ENCODE data around the gene S1PR2. TPM values are rescaled to one million over a fixed set of nuclear protein-coding genes. Genes with fewer than 3 reads are reported as not detected.

Gene S1PR2
- total and polyA plus RNA-seq, 4 donors = 1.2 to 4.8 (median 3.3) TPM

DNA sequence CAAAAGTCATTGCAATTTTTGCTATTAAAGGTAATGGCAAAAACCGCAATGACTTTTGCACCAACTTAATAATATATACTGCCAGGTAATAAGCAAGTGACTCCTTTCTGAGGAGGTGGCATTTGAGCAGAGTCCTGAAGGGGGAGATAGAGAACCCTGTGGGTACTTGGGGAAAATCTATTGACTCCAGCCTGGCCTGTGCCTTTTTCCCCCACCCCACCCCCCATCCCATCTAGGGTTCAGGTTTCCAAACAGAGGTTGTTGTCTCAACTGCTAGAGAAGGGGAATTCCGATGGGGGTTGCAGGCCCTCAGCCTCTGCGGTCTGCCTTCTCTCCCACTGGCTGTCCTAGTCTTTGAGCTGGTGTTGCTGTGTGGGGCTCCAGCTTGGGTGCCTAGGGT lies 11.5 kb downstream of the S1PR2 start:
- no peaks in the 10 kb centered on the region for H3K9me3 ChIP-seq (ENCODE audit: control insufficient read depth in 4 of 4, low read length in 3 of 4)
- no peaks in the 10 kb centered on the region for H3K27me3 ChIP-seq (ENCODE audit: control insufficient read depth in 4 of 4, insufficient read depth in 4 of 4, low read length in 3 of 4)
- H3K4me3 ChIP-seq (ENCODE audit: low read depth in 1 of 3, low read length in 3 of 3) = no peak overlapping the region
- TF ChIP-seq FOXA2 (IDR thresholded peaks at IDR 0.05) (no peak), NR2F2 (IDR thresholded peaks at IDR 0.05) (no peak), CTCF (IDR thresholded peaks at IDR 0.05; ENCODE audit: low read depth, low read length, missing input control) (peak; percentile 31), JUND (IDR thresholded peaks at IDR 0.05) (no peak), TAF1 (conservative IDR thresholded peaks at IDR 0.05) (no peak), EGR1 (IDR thresholded peaks at IDR 0.05; ENCODE audit: low read depth in 2 of 2) (no peak), RXRA (IDR thresholded peaks at IDR 0.05) (peak in 1 of 2 donors; percentile 12), HNF4A (conservative IDR thresholded peaks at IDR 0.05) (peak in 1 of 2 donors; percentile 18), GABPA (IDR thresholded peaks at IDR 0.05 in 1 of 2, conservative IDR thresholded peaks at IDR 0.05 in 1 of 2) (no peak), MAX (IDR thresholded peaks at IDR 0.05) (no peak), FOXA1 (IDR thresholded peaks at IDR 0.05) (no peak), HNF4G (IDR thresholded peaks at IDR 0.05) (no peak), YY1 (IDR thresholded peaks at IDR 0.05) (no peak), RAD21 (IDR thresholded peaks at IDR 0.05) (peak; percentile 32 to 72), ATF3 (IDR thresholded peaks at IDR 0.05) (no peak), SP1 (IDR thresholded peaks at IDR 0.05) (peak; percentile 24)
- TF ChIP-seq, protein P1, sequence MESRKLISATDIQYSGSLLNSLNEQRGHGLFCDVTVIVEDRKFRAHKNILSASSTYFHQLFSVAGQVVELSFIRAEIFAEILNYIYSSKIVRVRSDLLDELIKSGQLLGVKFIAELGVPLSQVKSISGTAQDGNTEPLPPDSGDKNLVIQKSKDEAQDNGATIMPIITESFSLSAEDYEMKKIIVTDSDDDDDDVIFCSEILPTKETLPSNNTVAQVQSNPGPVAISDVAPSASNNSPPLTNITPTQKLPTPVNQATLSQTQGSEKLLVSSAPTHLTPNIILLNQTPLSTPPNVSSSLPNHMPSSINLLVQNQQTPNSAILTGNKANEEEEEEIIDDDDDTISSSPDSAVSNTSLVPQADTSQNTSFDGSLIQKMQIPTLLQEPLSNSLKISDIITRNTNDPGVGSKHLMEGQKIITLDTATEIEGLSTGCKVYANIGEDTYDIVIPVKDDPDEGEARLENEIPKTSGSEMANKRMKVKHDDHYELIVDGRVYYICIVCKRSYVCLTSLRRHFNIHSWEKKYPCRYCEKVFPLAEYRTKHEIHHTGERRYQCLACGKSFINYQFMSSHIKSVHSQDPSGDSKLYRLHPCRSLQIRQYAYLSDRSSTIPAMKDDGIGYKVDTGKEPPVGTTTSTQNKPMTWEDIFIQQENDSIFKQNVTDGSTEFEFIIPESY (IDR thresholded peaks at IDR 0.05) = no peak
- TF ChIP-seq, protein P2, sequence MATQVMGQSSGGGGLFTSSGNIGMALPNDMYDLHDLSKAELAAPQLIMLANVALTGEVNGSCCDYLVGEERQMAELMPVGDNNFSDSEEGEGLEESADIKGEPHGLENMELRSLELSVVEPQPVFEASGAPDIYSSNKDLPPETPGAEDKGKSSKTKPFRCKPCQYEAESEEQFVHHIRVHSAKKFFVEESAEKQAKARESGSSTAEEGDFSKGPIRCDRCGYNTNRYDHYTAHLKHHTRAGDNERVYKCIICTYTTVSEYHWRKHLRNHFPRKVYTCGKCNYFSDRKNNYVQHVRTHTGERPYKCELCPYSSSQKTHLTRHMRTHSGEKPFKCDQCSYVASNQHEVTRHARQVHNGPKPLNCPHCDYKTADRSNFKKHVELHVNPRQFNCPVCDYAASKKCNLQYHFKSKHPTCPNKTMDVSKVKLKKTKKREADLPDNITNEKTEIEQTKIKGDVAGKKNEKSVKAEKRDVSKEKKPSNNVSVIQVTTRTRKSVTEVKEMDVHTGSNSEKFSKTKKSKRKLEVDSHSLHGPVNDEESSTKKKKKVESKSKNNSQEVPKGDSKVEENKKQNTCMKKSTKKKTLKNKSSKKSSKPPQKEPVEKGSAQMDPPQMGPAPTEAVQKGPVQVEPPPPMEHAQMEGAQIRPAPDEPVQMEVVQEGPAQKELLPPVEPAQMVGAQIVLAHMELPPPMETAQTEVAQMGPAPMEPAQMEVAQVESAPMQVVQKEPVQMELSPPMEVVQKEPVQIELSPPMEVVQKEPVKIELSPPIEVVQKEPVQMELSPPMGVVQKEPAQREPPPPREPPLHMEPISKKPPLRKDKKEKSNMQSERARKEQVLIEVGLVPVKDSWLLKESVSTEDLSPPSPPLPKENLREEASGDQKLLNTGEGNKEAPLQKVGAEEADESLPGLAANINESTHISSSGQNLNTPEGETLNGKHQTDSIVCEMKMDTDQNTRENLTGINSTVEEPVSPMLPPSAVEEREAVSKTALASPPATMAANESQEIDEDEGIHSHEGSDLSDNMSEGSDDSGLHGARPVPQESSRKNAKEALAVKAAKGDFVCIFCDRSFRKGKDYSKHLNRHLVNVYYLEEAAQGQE (IDR thresholded peaks at IDR 0.05) = no peak
- H3K4me1 ChIP-seq (ENCODE audit: control insufficient read depth in 4 of 4, insufficient read depth in 4 of 4, low read length in 3 of 4) = peaks cover 0 to 5% (median 2%) of the 10 kb centered on the region in 4 donors
- H3K27ac ChIP-seq (ENCODE audit: low read depth in 1 of 2, low read length in 2 of 2) = no peak overlapping the region
- peaks cover 0 to 3% (median under 1%) of the 10 kb centered on the region in 4 donors for H3K36me3 ChIP-seq (ENCODE audit: control insufficient read depth in 4 of 4, insufficient read depth in 3 of 4, low read depth in 1 of 4, low read length in 3 of 4)
- H3K9ac ChIP-seq (ENCODE audit: low read depth in 1 of 2, low read length in 2 of 2) = no peak overlapping the region
- no peak for DNase-seq (ENCODE audit: low spot score)
- 28% methylated on average over 3 of the region's 3 CpGs for WGBS
